ENCODE measurements around the gene A1BG.

- TF ChIP-seq ZSCAN20 (CRISPR knock-in tag; IDR thresholded peaks at IDR 0.05) = no peak
- TF ChIP-seq, protein P1, sequence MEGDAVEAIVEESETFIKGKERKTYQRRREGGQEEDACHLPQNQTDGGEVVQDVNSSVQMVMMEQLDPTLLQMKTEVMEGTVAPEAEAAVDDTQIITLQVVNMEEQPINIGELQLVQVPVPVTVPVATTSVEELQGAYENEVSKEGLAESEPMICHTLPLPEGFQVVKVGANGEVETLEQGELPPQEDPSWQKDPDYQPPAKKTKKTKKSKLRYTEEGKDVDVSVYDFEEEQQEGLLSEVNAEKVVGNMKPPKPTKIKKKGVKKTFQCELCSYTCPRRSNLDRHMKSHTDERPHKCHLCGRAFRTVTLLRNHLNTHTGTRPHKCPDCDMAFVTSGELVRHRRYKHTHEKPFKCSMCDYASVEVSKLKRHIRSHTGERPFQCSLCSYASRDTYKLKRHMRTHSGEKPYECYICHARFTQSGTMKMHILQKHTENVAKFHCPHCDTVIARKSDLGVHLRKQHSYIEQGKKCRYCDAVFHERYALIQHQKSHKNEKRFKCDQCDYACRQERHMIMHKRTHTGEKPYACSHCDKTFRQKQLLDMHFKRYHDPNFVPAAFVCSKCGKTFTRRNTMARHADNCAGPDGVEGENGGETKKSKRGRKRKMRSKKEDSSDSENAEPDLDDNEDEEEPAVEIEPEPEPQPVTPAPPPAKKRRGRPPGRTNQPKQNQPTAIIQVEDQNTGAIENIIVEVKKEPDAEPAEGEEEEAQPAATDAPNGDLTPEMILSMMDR (IDR thresholded peaks at IDR 0.05) = no peak
- TF ChIP-seq JUN (IDR thresholded peaks at IDR 0.05) = no peak
Observed at GRCh38 chr19:58318297-58318696, 35.0 kb downstream of the A1BG start.
